ENCODE measurements around the gene ZC3H13.

The ZC3H13 gene

DNA sequence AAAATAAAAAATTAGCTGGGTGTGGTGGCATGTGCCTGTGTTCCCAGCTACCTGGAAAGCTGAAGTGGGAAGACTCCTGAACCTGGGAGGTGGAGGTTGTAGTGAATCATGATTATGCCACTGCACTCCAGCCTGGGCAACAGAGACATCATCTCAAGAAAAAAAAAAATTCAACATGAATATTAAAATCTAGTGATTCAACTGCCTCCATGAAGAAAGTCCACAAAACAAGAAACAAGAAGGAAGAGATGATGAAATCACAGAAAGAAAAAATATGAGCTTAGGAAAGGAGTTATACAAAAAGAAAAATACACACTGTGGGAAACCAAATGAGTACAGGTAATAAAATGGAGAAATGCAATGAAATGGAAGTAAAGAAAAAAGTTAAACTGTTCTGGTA is 101.4 kb downstream of the ZC3H13 start:
- no peak for TF ChIP-seq EZH2phosphoT487 (IDR thresholded peaks at IDR 0.05; ENCODE audit: borderline replicate concordance)
- TF ChIP-seq CTCF (conservative IDR thresholded peaks at IDR 0.05; ENCODE audit: low read length) = no peak
- H3K4me3 ChIP-seq (ENCODE audit: low read length, poor library complexity, severe bottlenecking) = no peak overlapping the region
- no peaks in the 10 kb centered on the region for H3K4me1 ChIP-seq (ENCODE audit: insufficient read depth, low read length, poor library complexity, severe bottlenecking)
- H3K9ac ChIP-seq (ENCODE audit: low read depth, low read length, poor library complexity, severe bottlenecking) = no peak overlapping the region
- H3K9me3 ChIP-seq (ENCODE audit: insufficient read depth, low read depth, low read length) = no peaks in the 10 kb centered on the region
- H3K36me3 ChIP-seq (ENCODE audit: insufficient read depth, low read length) = peaks cover 18% of the 10 kb centered on the region; the same call in 1 of the 2 replicates
- H3K9me2 ChIP-seq (replicated peaks; ENCODE audit: low read depth, low read length) = no peaks in the 10 kb centered on the region
- no peak overlapping the region for H2AFZ ChIP-seq (ENCODE audit: low read length)
- no peaks in the 10 kb centered on the region for H3F3A ChIP-seq (ENCODE audit: low read depth)
- no peaks in the 10 kb centered on the region for H3K79me2 ChIP-seq (ENCODE audit: insufficient read depth, low read length)
- no peak overlapping the region for H3K4me2 ChIP-seq (ENCODE audit: low read depth, low read length, poor library complexity, severe bottlenecking)
- H4K20me1 ChIP-seq (ENCODE audit: insufficient read depth, low read length, poor library complexity, severe bottlenecking) = no peaks in the 10 kb centered on the region
- H3K27me3 ChIP-seq (ENCODE audit: insufficient read depth, low read length, poor library complexity, severe bottlenecking) = no peaks in the 10 kb centered on the region

GRCh38 chr13:45950386-45951000 is 102.1 kb downstream of the ZC3H13 start:
- Histone ChIP-seq H3K79me2 (ENCODE audit: insufficient read depth, low read length) (no peaks in the 10 kb centered on the region), H3F3A (ENCODE audit: low read depth) (no peaks in the 10 kb centered on the region), H3K9ac (ENCODE audit: low read depth, low read length, poor library complexity, severe bottlenecking) (no peak overlapping the region), H3K27me3 (ENCODE audit: insufficient read depth, low read length, poor library complexity, severe bottlenecking) (no peaks in the 10 kb centered on the region), H3K9me3 (ENCODE audit: insufficient read depth, low read depth, low read length) (no peaks in the 10 kb centered on the region), H4K20me1 (ENCODE audit: insufficient read depth, low read length, poor library complexity, severe bottlenecking) (no peaks in the 10 kb centered on the region), H3K4me2 (ENCODE audit: low read depth, low read length, poor library complexity, severe bottlenecking) (no peak overlapping the region), H3K4me1 (ENCODE audit: insufficient read depth, low read length, poor library complexity, severe bottlenecking) (no peaks in the 10 kb centered on the region), H3K9me2 (replicated peaks; ENCODE audit: low read depth, low read length) (no peaks in the 10 kb centered on the region), H3K4me3 (ENCODE audit: low read length, poor library complexity, severe bottlenecking) (no peak overlapping the region), H3K36me3 (ENCODE audit: insufficient read depth, low read length) (peaks cover 12% of the 10 kb centered on the region; the same call in 1 of the 2 replicates), H2AFZ (ENCODE audit: low read length) (no peak overlapping the region)
- TF ChIP-seq CTCF (conservative IDR thresholded peaks at IDR 0.05; ENCODE audit: low read length) (no peak), EZH2phosphoT487 (IDR thresholded peaks at IDR 0.05; ENCODE audit: borderline replicate concordance) (no peak)

DNA sequence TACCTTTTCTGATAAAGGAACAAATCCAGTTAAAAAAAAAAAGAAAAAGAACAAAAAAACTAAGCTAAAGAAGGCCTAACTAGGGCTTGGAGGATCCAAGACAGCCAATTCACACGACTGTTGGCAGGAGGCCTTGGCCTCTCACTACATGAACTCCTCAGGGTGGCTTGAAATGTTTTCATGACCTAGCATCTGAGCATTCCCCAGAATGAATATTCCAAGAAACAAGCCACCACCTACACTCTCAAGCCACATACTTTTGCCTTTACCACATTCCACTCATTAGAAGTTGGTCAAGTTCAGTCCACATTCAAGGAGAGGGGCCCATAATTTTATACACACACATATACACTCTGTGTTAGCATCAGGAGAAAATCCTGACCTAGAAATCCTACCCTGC is 103.4 kb downstream of the ZC3H13 start:
- H3K79me2 ChIP-seq (ENCODE audit: insufficient read depth, low read length) = no peaks in the 10 kb centered on the region
- H3F3A ChIP-seq (ENCODE audit: low read depth) = no peaks in the 10 kb centered on the region
- no peak for TF ChIP-seq CTCF (conservative IDR thresholded peaks at IDR 0.05; ENCODE audit: low read length)
- no peak for TF ChIP-seq EZH2phosphoT487 (IDR thresholded peaks at IDR 0.05; ENCODE audit: borderline replicate concordance)
- no peaks in the 10 kb centered on the region for H3K36me3 ChIP-seq (ENCODE audit: insufficient read depth, low read length)
- H3K9me2 ChIP-seq (replicated peaks; ENCODE audit: low read depth, low read length) = no peaks in the 10 kb centered on the region
- H3K4me1 ChIP-seq (ENCODE audit: insufficient read depth, low read length, poor library complexity, severe bottlenecking) = no peaks in the 10 kb centered on the region
- H2AFZ ChIP-seq (ENCODE audit: low read length) = no peak overlapping the region
- no peaks in the 10 kb centered on the region for H4K20me1 ChIP-seq (ENCODE audit: insufficient read depth, low read length, poor library complexity, severe bottlenecking)
- H3K4me3 ChIP-seq (ENCODE audit: low read length, poor library complexity, severe bottlenecking) = no peak overlapping the region
- H3K27me3 ChIP-seq (ENCODE audit: insufficient read depth, low read length, poor library complexity, severe bottlenecking) = no peaks in the 10 kb centered on the region
- H3K9me3 ChIP-seq (ENCODE audit: insufficient read depth, low read depth, low read length) = no peaks in the 10 kb centered on the region
- no peak overlapping the region for H3K9ac ChIP-seq (ENCODE audit: low read depth, low read length, poor library complexity, severe bottlenecking)
- no peak overlapping the region for H3K4me2 ChIP-seq (ENCODE audit: low read depth, low read length, poor library complexity, severe bottlenecking)

Data from Loucy (cell line).